ENCODE data around the gene KIAA2012.

Gene KIAA2012

GRCh38 chr2:202072737-202073401 is at the start of gene KIAA2012:
KIAA2012 (plus strand) TSS chr2:202073255; CDS start chr2:202073628, 373 bp downstream.
- no peak for DNase-seq

DNA sequence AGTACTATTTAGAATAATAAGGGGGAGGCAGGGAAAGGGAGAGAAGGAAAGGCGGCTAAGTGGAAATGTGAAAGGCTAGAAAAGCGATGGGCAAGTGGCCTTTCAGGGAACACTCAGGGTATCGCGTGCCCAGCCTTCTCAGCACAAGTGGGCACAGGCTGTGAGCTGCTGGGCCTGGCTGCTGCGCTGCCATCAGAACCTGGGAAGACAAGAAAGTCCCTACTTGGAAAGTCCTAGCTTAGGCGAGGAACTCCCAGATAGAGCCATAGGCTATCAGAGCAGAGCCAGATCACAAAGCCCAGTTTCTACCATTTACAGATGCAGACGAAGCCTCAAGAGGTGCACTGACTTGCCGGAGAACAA is 49.2 kb upstream of the KIAA2012 start:
- no peak for DNase-seq

DNA sequence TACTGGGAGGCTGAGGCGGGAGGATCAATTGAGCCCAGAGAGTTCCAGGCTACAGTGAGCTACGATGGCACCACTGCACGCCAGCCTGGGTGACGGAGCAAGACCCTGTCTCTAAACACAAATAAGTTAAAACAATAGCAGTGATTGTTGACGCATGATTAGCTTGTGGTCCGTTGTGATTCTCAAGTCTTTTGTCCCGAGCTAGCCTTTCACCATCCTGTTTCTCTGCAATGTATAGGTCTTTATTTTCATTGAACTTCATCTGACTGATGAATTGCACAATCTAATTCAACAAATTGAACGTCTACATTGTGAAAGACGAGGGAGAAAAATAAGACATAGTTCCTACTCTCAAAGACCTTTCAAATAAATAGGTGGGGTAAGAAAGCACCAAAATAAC is 48.2 kb upstream of the KIAA2012 start:
- no peak for DNase-seq

GRCh38 chr2:202025816-202026215 is 47.2 kb upstream of the KIAA2012 start:
- no peak for DNase-seq

GRCh38 chr2:202026507-202026906 is 46.5 kb upstream of the KIAA2012 start:
- no peak for DNase-seq

DNA sequence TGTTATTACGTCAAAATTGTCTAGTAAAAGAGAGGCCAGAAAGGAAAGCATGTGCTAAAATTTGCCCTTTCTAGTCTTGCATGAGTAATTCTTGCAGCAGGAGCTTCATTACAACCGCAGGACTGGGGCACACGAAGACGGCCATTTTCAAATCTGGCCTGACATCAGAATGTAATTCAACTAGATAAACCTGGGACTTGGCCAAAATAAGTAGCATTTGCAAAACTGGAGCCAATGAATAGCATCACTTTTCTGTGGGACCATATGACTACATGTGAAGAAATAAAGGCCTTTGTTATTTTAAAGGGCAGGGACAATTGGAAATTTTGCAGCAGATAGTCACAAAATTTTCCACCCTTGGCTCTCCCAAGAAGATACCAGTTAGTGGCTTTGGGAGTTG is 42.4 kb upstream of the KIAA2012 start:
- no peak for DNase-seq

GRCh38 chr2:202031246-202031951 is 41.7 kb upstream of the KIAA2012 start:
- DNase-seq = no peak

DNA sequence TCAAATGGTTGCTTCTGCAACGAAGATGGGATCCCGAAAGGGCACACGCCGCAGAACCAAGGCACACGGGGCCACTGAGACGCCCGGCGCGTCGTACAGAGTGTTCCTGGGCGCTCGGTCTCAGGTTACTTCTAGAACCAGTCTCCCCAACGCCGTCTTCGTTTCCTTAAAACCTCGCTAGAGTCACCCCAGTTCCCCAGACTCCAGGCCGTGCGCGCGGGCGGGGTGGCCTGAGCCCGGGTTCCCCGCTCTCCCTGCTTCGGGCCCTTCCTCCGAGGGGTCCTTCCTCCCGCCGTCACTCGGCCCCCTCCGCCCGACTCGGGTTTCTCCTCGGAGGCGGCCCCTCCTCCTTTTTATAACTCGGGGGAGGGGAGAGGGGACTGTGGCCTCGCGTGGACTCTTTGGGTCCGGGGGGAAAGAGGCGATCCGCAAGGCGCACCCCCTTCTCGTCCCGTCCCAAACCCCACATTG is 40.2 kb upstream of the KIAA2012 start:
- DNase-seq = no peak

DNA sequence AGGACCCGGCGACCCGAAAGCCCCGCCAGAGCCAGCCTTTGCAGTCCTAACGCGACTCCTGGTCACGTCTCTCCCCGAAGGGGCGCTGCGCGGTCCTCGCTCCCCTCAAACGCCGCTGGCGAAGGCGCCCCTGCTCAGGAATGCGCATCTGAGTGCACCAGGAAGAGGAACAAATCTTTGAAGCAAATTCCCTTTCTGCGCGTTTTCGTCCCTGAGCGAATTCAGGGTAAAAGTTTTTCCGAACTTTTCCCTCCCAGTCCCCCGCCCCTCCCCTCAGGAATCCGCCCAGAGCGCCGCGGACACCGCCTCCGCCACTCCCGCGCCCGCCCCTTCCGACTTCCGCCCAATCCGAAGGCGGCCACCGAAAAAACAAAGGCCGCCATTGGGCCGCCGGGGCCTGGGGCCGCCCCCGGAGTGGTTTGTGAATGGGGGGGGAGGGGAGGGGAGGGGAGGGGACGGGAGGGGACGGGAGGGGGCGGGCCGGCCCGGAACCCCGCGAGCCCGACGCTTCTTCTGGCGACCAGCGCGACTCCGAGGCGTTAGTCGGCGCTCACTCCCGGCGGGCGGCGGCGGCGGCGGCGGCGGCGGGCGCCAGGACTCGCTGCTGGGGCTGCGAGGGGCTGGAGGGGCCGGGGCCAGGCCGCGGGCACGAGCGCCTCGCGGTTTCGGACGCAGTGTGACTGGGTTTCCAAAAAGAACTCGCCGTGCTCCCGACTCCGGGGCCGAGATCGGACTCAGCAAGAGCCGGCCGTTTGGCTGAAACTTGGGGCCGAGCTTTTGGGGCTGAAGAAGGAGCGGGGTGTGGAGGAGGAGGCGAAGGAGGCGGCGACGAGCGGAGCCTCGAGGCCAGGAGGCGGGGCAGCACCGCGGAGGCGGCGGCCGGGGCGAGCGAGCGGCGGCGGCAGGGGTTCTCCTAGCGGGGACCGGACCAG is 39.5 kb upstream of the KIAA2012 start, which contains the start of gene FZD7:
FZD7 (plus strand) TSS at position 539 of the 932 bp plus-strand sequence. CDS start 793 bp downstream, outside the sequence.
- DNase-seq = peak; percentile 56 to 79

GRCh38 chr2:202034249-202035088 is 38.6 kb upstream of the KIAA2012 start:
- DNase-seq = peak; percentile 5 to 13

DNA sequence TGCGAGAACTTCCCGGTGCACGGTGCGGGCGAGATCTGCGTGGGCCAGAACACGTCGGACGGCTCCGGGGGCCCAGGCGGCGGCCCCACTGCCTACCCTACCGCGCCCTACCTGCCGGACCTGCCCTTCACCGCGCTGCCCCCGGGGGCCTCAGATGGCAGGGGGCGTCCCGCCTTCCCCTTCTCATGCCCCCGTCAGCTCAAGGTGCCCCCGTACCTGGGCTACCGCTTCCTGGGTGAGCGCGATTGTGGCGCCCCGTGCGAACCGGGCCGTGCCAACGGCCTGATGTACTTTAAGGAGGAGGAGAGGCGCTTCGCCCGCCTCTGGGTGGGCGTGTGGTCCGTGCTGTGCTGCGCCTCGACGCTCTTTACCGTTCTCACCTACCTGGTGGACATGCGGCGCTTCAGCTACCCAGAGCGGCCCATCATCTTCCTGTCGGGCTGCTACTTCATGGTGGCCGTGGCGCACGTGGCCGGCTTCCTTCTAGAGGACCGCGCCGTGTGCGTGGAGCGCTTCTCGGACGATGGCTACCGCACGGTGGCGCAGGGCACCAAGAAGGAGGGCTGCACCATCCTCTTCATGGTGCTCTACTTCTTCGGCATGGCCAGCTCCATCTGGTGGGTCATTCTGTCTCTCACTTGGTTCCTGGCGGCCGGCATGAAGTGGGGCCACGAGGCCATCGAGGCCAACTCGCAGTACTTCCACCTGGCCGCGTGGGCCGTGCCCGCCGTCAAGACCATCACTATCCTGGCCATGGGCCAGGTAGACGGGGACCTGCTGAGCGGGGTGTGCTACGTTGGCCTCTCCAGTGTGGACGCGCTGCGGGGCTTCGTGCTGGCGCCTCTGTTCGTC is 37.7 kb upstream of the KIAA2012 start:
- no peak for DNase-seq

DNA sequence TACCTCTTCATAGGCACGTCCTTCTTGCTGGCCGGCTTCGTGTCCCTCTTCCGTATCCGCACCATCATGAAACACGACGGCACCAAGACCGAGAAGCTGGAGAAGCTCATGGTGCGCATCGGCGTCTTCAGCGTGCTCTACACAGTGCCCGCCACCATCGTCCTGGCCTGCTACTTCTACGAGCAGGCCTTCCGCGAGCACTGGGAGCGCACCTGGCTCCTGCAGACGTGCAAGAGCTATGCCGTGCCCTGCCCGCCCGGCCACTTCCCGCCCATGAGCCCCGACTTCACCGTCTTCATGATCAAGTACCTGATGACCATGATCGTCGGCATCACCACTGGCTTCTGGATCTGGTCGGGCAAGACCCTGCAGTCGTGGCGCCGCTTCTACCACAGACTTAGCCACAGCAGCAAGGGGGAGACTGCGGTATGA is 37.1 kb upstream of the KIAA2012 start:
- DNase-seq = no peak

- DNase-seq = no peak
These were observed 36.4 kb upstream of the KIAA2012 start for GRCh38 chr2:202036601-202037037.

DNA sequence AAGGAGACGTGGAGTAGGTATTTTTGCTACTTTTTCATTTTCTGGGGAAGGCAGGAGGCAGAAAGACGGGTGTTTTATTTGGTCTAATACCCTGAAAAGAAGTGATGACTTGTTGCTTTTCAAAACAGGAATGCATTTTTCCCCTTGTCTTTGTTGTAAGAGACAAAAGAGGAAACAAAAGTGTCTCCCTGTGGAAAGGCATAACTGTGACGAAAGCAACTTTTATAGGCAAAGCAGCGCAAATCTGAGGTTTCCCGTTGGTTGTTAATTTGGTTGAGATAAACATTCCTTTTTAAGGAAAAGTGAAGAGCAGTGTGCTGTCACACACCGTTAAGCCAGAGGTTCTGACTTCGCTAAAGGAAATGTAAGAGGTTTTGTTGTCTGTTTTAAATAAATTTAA is 36.0 kb upstream of the KIAA2012 start:
- DNase-seq = no peak

- no peak for DNase-seq
These were observed 34.4 kb upstream of the KIAA2012 start for GRCh38 chr2:202038471-202039277.

DNA sequence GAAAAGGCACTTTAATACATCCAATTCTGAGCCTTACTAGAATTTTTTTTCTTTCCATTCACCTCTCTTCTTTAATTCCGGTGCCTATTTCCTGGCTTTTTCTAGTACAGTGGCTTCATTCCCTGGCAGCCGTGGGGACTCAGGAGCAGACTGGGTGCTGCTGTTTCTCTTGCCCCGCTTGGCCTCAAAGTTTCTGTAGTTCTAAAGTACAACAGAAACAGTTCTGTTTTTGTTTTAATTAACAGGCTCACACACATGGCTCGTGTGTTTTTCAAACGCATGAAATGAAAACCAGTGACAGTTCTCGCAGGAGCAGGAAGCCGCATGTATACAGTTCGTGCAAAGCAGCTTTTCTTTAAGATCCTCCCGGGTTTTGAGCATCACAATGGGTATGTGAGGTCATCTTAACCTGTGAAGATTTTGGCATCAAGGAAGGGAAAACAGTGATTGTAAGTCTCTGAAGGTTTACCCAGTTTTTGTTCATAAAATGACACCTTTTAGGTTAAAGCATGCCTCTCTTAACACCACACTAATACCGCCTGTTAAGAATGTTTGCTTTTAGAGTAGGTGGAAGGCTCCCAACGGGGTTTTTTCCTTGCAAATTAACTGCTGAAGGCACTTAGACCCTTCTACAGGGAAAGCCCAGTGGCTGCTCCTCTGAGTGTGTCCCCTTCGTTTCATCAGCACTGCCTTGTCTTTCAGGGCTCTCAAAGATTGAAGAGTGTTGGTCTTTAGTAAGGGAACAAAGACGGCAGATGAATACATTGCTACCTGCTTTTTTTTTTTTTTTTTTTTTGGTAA is 33.6 kb upstream of the KIAA2012 start:
- DNase-seq = no peak

- DNase-seq = peak in 1 of 2 experiments; percentile 4
These were observed 32.8 kb upstream of the KIAA2012 start for GRCh38 chr2:202040079-202040844.

- no peak for DNase-seq
These were observed 30.6 kb upstream of the KIAA2012 start for GRCh38 chr2:202042444-202042843.

DNA sequence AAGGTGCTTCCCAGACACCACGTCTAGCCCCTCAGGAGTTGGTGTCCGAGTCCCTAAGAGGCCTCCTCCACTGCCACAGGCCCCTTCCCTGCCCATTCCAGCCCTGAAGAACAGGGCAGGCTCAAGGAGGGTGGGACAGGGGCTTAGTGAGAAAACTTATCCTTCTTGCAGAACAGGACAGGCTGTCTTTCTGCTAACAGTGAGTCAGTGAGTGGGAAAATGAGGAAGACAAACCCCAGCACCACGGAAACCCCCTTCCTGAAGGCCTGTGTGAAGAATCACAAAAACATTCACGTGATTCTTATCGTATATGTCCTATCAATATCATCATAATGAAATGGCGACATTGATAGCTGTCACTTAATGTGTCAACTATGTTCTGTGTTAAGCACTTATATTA is 29.6 kb upstream of the KIAA2012 start:
- DNase-seq = no peak

Measured in NCI-H2081 (cell line).